ENCODE measurements around the gene CABLES2. TPM values are rescaled to one million over a fixed set of nuclear protein-coding genes. Genes with fewer than 3 reads are reported as not detected.

CABLES2 gene
- total RNA-seq, 4 donors from 2014 or later: 1.1 to 2.4 (median 1.7) TPM

GRCh38 chr20:62433658-62434497 is 26.8 kb upstream of the CABLES2 start:
- no peak for TF ChIP-seq CTCF (IDR thresholded peaks at IDR 0.05; ENCODE audit: low read depth)

GRCh38 chr20:62430866-62431447 is 23.9 kb upstream of the CABLES2 start:
- TF ChIP-seq CTCF (IDR thresholded peaks at IDR 0.05; ENCODE audit: low read depth): no peak

- no peak for TF ChIP-seq CTCF (IDR thresholded peaks at IDR 0.05; ENCODE audit: low read depth)
Observed at GRCh38 chr20:62430311-62430853, 23.3 kb upstream of the CABLES2 start.

- TF ChIP-seq CTCF (IDR thresholded peaks at IDR 0.05; ENCODE audit: low read depth): no peak
Observed at GRCh38 chr20:62429455-62430310, 22.6 kb upstream of the CABLES2 start.

- no peak for TF ChIP-seq CTCF (IDR thresholded peaks at IDR 0.05; ENCODE audit: low read depth)
Observed at GRCh38 chr20:62428396-62429295, 21.6 kb upstream of the CABLES2 start.

- TF ChIP-seq CTCF (IDR thresholded peaks at IDR 0.05; ENCODE audit: low read depth): no peak
Observed at GRCh38 chr20:62428002-62428372, 20.9 kb upstream of the CABLES2 start.

Measured in subcutaneous adipose tissue (tissue), 4 donors.